GM12874 (cell line): ENCODE measurements around the gene PLXND1.

Experiments
- CTCF ChIP-seq: IDR thresholded peaks from 2 replicates; pipeline ENCODE4 v1.5.1; 2011; ENCODE audit warnings: low read depth, mild to moderate bottlenecking, control low read depth, low read length, moderate library complexity; ENCODE audit not compliant: insufficient read depth

The PLXND1 gene

DNA sequence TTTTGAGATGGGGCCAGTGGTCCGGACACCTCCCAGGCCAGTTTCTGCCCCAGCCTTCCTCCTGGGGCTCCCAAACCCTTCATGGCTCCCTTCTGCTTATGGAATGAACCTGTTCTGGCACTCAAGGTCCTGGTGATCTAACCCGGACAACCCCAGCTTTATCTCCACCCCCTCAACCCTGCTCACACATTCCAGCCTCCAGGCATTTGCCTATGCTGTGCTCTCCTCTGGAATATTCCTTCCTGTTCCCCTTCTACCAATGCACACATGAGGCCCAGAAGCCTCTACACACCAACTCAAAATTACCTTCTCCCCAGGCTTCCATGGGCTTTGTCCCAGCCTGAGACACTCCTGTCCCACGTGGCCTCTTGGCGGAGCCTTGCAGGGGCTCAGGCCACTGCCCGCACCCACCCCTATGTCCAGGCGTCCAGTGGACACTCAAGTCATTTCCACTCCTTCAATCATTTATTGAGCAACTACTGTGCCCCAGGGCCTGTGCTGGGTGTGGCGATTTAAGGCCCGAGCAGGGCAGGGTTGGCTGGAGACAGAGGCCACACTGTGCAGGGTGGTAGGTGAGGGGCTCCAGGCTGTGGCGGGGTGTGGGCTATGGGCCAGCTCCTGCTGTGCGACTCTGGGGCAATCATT is 18.8 kb downstream of the PLXND1 start:
- TF ChIP-seq CTCF: no peak

DNA sequence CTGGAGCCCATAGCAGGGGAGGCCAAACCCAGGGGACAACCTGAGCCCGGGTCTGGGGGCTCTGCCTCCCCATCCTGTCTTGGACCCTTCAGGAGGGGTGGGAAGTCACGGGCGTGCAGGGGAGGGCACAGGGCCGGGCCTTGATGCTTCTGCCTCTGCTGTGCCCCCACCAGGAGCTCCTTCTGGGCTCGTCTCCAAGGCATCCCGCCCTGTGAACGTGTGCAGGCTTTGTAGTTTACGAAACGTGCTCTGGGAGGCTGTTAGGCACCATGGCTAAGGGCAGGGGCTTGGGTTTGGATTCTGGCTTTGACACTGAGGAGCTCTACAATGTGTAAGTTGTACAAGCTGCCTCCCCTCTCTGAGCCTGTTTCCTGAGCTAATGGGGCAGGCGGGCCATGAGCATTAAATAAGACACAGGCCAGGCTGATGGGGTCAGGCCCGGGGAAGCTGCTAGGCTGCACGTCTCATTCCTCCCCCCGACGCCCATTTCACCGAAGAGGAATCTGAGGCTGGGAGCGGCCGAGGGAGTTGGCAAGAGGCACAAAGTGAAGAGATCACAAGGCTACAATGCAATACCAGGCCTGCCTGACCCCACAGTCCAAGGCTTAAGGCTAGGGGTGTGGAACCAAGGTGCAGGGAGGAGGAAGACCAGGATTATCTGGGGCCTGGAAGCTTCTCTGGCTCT is 19.6 kb downstream of the PLXND1 start:
- no peak for TF ChIP-seq CTCF

GRCh38 chr3:129585949-129586657 is 20.4 kb downstream of the PLXND1 start:
- no peak for TF ChIP-seq CTCF

GRCh38 chr3:129584631-129585030 is 21.8 kb downstream of the PLXND1 start:
- no peak for TF ChIP-seq CTCF

DNA sequence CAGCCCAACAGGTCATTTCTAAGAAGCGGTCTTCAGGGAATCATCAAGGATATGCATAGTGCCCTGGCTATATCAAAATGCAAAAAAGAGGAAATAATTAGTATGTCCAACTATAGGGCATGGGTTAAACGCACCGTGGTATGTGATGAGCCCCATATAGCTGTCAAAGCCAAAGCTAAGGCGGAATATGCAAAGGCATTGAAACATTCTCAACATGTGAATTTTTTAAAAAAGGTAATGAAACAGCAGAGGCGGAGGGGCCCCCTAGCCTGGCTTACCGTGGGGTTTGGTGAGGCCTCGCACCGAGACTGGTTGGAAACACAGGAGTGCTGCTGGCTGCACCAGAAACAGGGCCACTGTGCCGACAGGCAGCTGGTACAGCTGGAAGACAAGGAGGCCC is 23.2 kb downstream of the PLXND1 start:
- TF ChIP-seq CTCF: no peak

DNA sequence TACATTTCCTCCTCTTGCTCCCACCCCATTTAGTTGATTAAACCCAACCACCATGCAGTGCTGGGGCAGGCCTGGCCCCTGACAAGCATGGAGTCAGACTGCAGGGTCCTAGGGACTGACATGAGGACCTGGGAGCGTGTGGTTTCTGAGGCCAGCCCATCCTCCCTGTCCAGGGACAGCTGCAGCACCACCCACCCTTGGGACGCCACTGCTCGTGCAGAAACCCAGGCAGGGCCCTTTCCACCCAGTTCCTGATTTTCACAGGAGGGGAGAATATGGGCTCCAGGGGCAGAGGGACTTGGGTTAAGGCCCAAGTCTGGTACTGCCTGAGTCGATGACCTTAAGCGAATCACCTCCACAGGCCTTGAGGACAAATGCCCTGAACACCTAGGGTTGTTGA is 23.7 kb downstream of the PLXND1 start:
- no peak for TF ChIP-seq CTCF

DNA sequence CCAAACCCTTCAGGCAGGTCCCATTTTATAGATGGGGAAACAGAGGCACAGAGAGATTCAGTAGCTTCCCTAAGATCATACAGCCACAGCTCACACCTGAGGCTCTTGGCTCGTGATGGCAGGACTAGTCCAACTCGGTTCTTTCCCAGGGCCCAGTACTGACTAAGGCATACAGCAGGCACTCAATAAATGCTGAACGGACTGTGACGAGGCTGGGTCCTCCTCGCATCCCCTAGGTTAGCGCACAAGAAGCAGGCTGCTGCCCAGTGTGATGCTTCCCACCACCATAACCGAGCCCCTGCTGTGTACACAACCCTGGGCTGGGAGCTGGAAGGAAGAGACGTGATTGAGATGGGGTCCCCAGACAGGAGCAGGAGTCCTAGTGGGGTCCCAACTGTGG is 24.9 kb downstream of the PLXND1 start:
- no peak for TF ChIP-seq CTCF
